HCT116 (cell line): ENCODE data around the gene RHEB. TPM values are rescaled to one million over a fixed set of nuclear protein-coding genes. Genes with fewer than 3 reads are reported as not detected.

Experiments used
- ATAC-seq: fragments of 200-7000 bp; cut with Tn5 transposase; 2 replicates; pipeline ENCODE4 v1.9.1; 2020; ENCODE audit warnings: mild to moderate bottlenecking, moderate library complexity
- BruUV-seq: library from RNA; stranded (reverse); fragments of 400-500 nt; replicated peaks from 2 replicates; lab custom pipeline; 2021; lab: Mats Ljungman, UMichigan
- CTCF ChIA-PET: fragments of 300-600 bp; sonication (Branson Sonifier 250); formaldehyde crosslinking; loops from one replicate; lab custom pipeline; 2021; ENCODE audit warnings: antibody characterized with exemption; lab: Charles Lee
- POLR2A ChIA-PET: fragments of 300-600, 350-600 bp; sonication (Branson Sonifier 250); formaldehyde crosslinking; loops from one replicate; lab custom pipeline; 2021; ENCODE audit warnings: antibody characterized with exemption; lab: Charles Lee
- RAD21 ChIA-PET, 2 experiments: fragments of 300-600 bp; sonication (Branson Sonifier 250); formaldehyde crosslinking; loops; one replicate each; lab custom pipeline; 2023; ENCODE audit warnings: low total read pairs in 2 of 2; ENCODE audit not compliant: uncharacterized antibody in 2 of 2, unreplicated experiment in 2 of 2, low non-redundant PET in 1 of 2; lab: Charles Lee
- DNase-seq: peaks from one replicate; pipeline ENCODE4 v3.0.0-alpha.2; 2010; ENCODE audit warnings: low read depth, low spot score
- H2AFZ ChIP-seq: fragments of 200-600 bp; shearing (Covaris generic), sonication (generic); 2 replicates; pipeline ENCODE4 v1.6.1; 2017; ENCODE audit warnings: low read depth, mixed run types, mixed read lengths, antibody characterized with exemption, low read length; ENCODE audit not compliant: poor library complexity, severe bottlenecking
- H3K27ac ChIP-seq: 2 replicates; pipeline ENCODE4 v1.5.1; 2012; ENCODE audit warnings: low read depth, low read length
- H3K27me3 ChIP-seq: fragments of 200-600 bp; sonication (generic); 2 replicates; pipeline ENCODE4 v1.6.1; 2016; ENCODE audit warnings: mixed run types, low read length, mixed read lengths; ENCODE audit not compliant: insufficient read depth
- H3K36me3 ChIP-seq, 2 experiments: fragments of 200-500 bp in 1 of 2; fragments of 200-600 bp in 1 of 2; sonication (Bioruptor generic) in 1 of 2; sonication (generic) in 1 of 2; 2 replicates each; pipeline versions ENCODE4 v1.5.1 to v1.6.1; 2014 to 2016; ENCODE audit warnings: low read length in 2 of 2, inconsistent platforms in 1 of 2, mixed read lengths in 1 of 2, mixed run types in 1 of 2; ENCODE audit not compliant: insufficient read depth in 2 of 2, control insufficient read depth in 1 of 2
- H3K4me1 ChIP-seq, 2 experiments: fragments of 200-600 bp in 1 of 2; sonication (generic) in 1 of 2; 2 replicates each; pipeline versions ENCODE4 v1.5.1 to v1.6.1; 2012 to 2017; ENCODE audit warnings: low read length in 2 of 2, inconsistent platforms in 1 of 2, mild to moderate bottlenecking in 1 of 2, mixed read lengths in 1 of 2, mixed run types in 1 of 2, moderate library complexity in 1 of 2; ENCODE audit not compliant: insufficient read depth in 2 of 2, control insufficient read depth in 1 of 2
- H3K4me2 ChIP-seq: fragments of 200-600 bp; sonication (generic); 2 replicates; pipeline ENCODE4 v1.6.1; 2017; ENCODE audit warnings: mixed run types, low read length, mixed read lengths
- H3K4me3 ChIP-seq, 2 experiments: fragments of 200-600 bp in 1 of 2; sonication (generic) in 1 of 2; replicated peaks in 1 of 2; 2 replicates each; pipeline ENCODE4 v1.5.1; 2011 to 2016; ENCODE audit warnings: low read length in 2 of 2, control low read depth in 1 of 2, low read depth in 1 of 2, mild to moderate bottlenecking in 1 of 2, mixed read lengths in 1 of 2, mixed run types in 1 of 2
- H3K79me2 ChIP-seq: fragments of 200-600 bp; sonication (generic); 2 replicates; pipeline ENCODE4 v1.6.1; 2017; ENCODE audit warnings: mild to moderate bottlenecking, mixed run types, low read length, moderate library complexity, mixed read lengths; ENCODE audit not compliant: insufficient read depth
- H3K9ac ChIP-seq: fragments of 200-600 bp; sonication (generic); 2 replicates; pipeline ENCODE4 v1.6.1; 2016; ENCODE audit warnings: low read length, mixed read lengths
- H3K9me2 ChIP-seq: fragments of 200-600 bp; sonication (generic), shearing (Covaris generic); 2 replicates; pipeline ENCODE4 v1.6.1; 2017; ENCODE audit warnings: mixed run types, mild to moderate bottlenecking, moderate library complexity; ENCODE audit not compliant: insufficient read depth
- H3K9me3 ChIP-seq, 2 experiments: fragments of 200-500 bp in 1 of 2; fragments of 200-600 bp in 1 of 2; sonication (Bioruptor generic) in 1 of 2; sonication (generic) in 1 of 2; 2 replicates each; pipeline ENCODE4 v1.6.1; 2014 to 2017; ENCODE audit warnings: low read length in 2 of 2, mixed read lengths in 2 of 2, inconsistent platforms in 1 of 2, low read depth in 1 of 2, mild to moderate bottlenecking in 1 of 2, mixed run types in 1 of 2, moderate library complexity in 1 of 2; ENCODE audit not compliant: control insufficient read depth in 1 of 2, insufficient read depth in 1 of 2
- H4K20me1 ChIP-seq: fragments of 200-600 bp; sonication (generic), shearing (Covaris generic); 2 replicates; pipeline ENCODE4 v1.6.1; 2017; ENCODE audit warnings: mixed run types, mild to moderate bottlenecking, moderate library complexity; ENCODE audit not compliant: insufficient read depth
- CBX3 ChIP-seq: IDR thresholded peaks from 2 replicates; pipeline ENCODE4 v1.6.1; 2012; ENCODE audit warnings: low read depth
- CEBPB ChIP-seq: IDR thresholded peaks from 2 replicates; pipeline ENCODE4 v1.6.1; 2012; ENCODE audit warnings: low read depth
- EZH2 ChIP-seq: fragments of 200-600 bp; sonication (generic); IDR thresholded peaks from 2 replicates; pipeline ENCODE4 v1.6.1; 2017; ENCODE audit warnings: antibody characterized with exemption, mixed run types
- EZH2phosphoT487 ChIP-seq: fragments of 200-600 bp; IDR thresholded peaks from 2 replicates; pipeline ENCODE4 v1.6.1; 2018; ENCODE audit warnings: antibody characterized with exemption, borderline replicate concordance
- FOSL1 ChIP-seq: IDR thresholded peaks from 2 replicates; pipeline ENCODE4 v1.6.1; 2012; ENCODE audit warnings: low read depth
- JUND ChIP-seq: IDR thresholded peaks from 2 replicates; pipeline ENCODE4 v1.6.1; 2012
- POLR2AphosphoS5 ChIP-seq: IDR thresholded peaks from 2 replicates; pipeline ENCODE4 v1.6.1; 2011; ENCODE audit warnings: mild to moderate bottlenecking, low read depth, low read length, moderate library complexity
- SIN3A ChIP-seq: IDR thresholded peaks from 2 replicates; pipeline ENCODE4 v1.6.1; 2012; ENCODE audit warnings: low read depth
- SP1 ChIP-seq: IDR thresholded peaks from 2 replicates; pipeline ENCODE4 v1.6.1; 2012; ENCODE audit warnings: low read depth
- SRF ChIP-seq: IDR thresholded peaks from 2 replicates; pipeline ENCODE4 v1.6.1; 2012; ENCODE audit warnings: low read depth
- TCF7L2 ChIP-seq: IDR thresholded peaks from 2 replicates; pipeline ENCODE4 v1.7.0; 2011; ENCODE audit warnings: borderline replicate concordance, inconsistent platforms; ENCODE audit not compliant: insufficient read depth, insufficient read length; ENCODE audit errors: extremely low read depth
- YY1 ChIP-seq: IDR thresholded peaks from 2 replicates; pipeline ENCODE4 v1.6.1; 2011; ENCODE audit warnings: low read length, low read depth, moderate library complexity, mild to moderate bottlenecking; ENCODE audit not compliant: insufficient replicate concordance; ENCODE audit errors: extremely low read depth
- ZNF274 ChIP-seq: fragments of 200-500 bp; sonication (Bioruptor generic); IDR thresholded peaks from 2 replicates; pipeline ENCODE4 v1.6.1; 2014; ENCODE audit warnings: mild to moderate bottlenecking, low read depth, low read length, inconsistent platforms
- intact Hi-C: fragments of 100-400 bp; cut with micrococcal nuclease; formaldehyde crosslinking; loops from 2 replicates; pipeline ENCODE4 v1.10.0; 2022
- total RNA-seq: library from RNA; stranded (reverse); gene quantifications from one replicate; pipeline ENCODE4 v1.2.1, GENCODE V29; 2021; ENCODE audit not compliant: unreplicated experiment
- TF ChIP-seq, protein P1 (sequence below): IDR thresholded peaks from 2 replicates; pipeline ENCODE4 v1.6.1; 2012
- TF ChIP-seq, protein P2 (sequence below): IDR thresholded peaks from 2 replicates; pipeline ENCODE4 v1.6.1; 2012
- TF ChIP-seq, protein P3 (sequence below), 3 experiments: fragments of 200-600 bp in 1 of 3; sonication (generic) in 1 of 3; IDR thresholded peaks in 2 of 3; conservative IDR thresholded peaks in 1 of 3; 2 replicates each; pipeline ENCODE4 v1.5.1; 2012 to 2017; ENCODE audit warnings: low read depth in 2 of 3, low read length in 2 of 3, antibody characterized with exemption in 1 of 3, borderline replicate concordance in 1 of 3, control low read depth in 1 of 3, mild to moderate bottlenecking in 1 of 3, mixed read lengths in 1 of 3, mixed run types in 1 of 3, moderate library complexity in 1 of 3; ENCODE audit not compliant: insufficient read depth in 1 of 3
- TF ChIP-seq, protein P4 (sequence below): IDR thresholded peaks from 2 replicates; pipeline ENCODE4 v1.6.1; 2012; ENCODE audit warnings: low read depth
- TF ChIP-seq, protein P5 (sequence below): IDR thresholded peaks from 2 replicates; pipeline ENCODE4 v1.6.1; 2011; ENCODE audit warnings: mild to moderate bottlenecking, low read length, moderate library complexity; ENCODE audit not compliant: insufficient replicate concordance; ENCODE audit errors: extremely low read depth

Gene RHEB
- total RNA-seq, 1 experiment from 2014 or later: 114 TPM

DNA sequence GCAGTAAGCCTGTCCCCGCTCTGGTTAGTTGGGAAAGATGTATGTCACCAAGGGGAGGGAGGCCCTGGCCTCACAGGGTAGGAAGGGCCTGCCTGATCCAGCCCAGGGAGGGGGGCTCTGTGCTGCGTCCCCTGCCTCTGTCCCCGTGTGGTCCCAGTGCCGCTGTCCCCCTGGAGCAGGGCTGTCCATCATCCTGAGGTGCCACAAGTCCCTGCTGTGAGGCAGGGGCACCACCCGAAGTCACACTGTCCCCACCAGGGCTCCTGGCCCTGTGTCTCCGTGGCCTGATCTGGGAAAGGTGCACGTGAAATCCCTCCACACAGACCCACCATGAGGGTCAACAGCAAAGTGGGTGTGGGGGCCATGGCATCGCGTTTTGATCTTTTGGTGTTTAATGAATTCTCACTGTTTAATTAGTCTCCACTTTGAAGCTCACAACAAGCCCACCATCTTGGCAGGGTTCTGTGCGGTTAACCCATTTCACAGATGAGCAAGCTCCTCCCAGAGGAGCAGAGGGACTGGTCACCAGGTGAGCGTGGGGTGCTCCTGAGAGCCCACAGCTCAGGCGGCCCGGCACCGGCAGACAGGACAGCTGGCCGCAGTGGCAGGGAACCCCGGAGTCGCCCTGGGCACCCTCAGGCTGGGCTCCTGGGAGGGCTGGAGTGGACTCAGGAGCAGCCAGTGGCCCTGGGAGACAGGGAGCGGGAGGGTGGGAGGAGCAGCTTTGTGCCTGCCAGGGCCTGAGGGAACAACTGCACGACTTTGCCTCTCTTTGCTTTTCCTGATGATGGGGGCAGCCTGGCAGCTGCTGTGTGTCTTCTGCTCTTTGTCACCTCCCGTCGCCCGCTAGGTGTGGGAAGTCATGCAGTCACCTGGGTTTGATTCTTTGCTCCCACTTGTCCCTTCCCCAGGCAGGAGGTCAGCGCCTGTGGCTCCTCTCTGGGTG lies 67.8 kb downstream of the RHEB start:
- intact Hi-C loops: no loop called here
- H3K4me3 ChIP-seq: no peak overlapping the region
- H3K4me1 ChIP-seq: peaks cover 10 to 18% of the 10 kb centered on the region in 2 experiments; a peak in 3 of 4 replicates
- no peaks in the 10 kb centered on the region for H3K9me3 ChIP-seq
- ATAC-seq: no peak
- H3K27ac ChIP-seq: no peak overlapping the region
- H2AFZ ChIP-seq: no peak overlapping the region
- H3K79me2 ChIP-seq: no peaks in the 10 kb centered on the region
- no peaks in the 10 kb centered on the region for H3K9me2 ChIP-seq
- DNase-seq: no peak
- no peak overlapping the region for H3K4me2 ChIP-seq
- H3K27me3 ChIP-seq: no peaks in the 10 kb centered on the region
- ChIA-PET RAD21 (no interaction called here), POLR2A (no interaction called here), CTCF (no interaction called here)
- no TSS peak for BruUV-seq
- H3K36me3 ChIP-seq: no peaks in the 10 kb centered on the region
- H4K20me1 ChIP-seq: no peaks in the 10 kb centered on the region
- no peak overlapping the region for H3K9ac ChIP-seq
- TF ChIP-seq TCF7L2 (no peak), POLR2AphosphoS5 (no peak), CBX3 (no peak), JUND (no peak), ZNF274 (no peak), SP1 (no peak), YY1 (no peak), EZH2phosphoT487 (no peak), CEBPB (no peak), SRF (no peak), EZH2 (no peak), FOSL1 (no peak), SIN3A (no peak)
- TF ChIP-seq, protein P1, sequence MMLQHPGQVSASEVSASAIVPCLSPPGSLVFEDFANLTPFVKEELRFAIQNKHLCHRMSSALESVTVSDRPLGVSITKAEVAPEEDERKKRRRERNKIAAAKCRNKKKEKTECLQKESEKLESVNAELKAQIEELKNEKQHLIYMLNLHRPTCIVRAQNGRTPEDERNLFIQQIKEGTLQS: no peak
- TF ChIP-seq, protein P2, sequence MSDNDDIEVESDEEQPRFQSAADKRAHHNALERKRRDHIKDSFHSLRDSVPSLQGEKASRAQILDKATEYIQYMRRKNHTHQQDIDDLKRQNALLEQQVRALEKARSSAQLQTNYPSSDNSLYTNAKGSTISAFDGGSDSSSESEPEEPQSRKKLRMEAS: no peak
- TF ChIP-seq, protein P3, sequence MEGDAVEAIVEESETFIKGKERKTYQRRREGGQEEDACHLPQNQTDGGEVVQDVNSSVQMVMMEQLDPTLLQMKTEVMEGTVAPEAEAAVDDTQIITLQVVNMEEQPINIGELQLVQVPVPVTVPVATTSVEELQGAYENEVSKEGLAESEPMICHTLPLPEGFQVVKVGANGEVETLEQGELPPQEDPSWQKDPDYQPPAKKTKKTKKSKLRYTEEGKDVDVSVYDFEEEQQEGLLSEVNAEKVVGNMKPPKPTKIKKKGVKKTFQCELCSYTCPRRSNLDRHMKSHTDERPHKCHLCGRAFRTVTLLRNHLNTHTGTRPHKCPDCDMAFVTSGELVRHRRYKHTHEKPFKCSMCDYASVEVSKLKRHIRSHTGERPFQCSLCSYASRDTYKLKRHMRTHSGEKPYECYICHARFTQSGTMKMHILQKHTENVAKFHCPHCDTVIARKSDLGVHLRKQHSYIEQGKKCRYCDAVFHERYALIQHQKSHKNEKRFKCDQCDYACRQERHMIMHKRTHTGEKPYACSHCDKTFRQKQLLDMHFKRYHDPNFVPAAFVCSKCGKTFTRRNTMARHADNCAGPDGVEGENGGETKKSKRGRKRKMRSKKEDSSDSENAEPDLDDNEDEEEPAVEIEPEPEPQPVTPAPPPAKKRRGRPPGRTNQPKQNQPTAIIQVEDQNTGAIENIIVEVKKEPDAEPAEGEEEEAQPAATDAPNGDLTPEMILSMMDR (IDR thresholded peaks at IDR 0.05 in 2 of 3, conservative IDR thresholded peaks at IDR 0.05 in 1 of 3; ENCODE audit: borderline replicate concordance in 1 of 3, insufficient read depth in 1 of 3, low read depth in 2 of 3, low read length in 2 of 3): no peak
- TF ChIP-seq, protein P4, sequence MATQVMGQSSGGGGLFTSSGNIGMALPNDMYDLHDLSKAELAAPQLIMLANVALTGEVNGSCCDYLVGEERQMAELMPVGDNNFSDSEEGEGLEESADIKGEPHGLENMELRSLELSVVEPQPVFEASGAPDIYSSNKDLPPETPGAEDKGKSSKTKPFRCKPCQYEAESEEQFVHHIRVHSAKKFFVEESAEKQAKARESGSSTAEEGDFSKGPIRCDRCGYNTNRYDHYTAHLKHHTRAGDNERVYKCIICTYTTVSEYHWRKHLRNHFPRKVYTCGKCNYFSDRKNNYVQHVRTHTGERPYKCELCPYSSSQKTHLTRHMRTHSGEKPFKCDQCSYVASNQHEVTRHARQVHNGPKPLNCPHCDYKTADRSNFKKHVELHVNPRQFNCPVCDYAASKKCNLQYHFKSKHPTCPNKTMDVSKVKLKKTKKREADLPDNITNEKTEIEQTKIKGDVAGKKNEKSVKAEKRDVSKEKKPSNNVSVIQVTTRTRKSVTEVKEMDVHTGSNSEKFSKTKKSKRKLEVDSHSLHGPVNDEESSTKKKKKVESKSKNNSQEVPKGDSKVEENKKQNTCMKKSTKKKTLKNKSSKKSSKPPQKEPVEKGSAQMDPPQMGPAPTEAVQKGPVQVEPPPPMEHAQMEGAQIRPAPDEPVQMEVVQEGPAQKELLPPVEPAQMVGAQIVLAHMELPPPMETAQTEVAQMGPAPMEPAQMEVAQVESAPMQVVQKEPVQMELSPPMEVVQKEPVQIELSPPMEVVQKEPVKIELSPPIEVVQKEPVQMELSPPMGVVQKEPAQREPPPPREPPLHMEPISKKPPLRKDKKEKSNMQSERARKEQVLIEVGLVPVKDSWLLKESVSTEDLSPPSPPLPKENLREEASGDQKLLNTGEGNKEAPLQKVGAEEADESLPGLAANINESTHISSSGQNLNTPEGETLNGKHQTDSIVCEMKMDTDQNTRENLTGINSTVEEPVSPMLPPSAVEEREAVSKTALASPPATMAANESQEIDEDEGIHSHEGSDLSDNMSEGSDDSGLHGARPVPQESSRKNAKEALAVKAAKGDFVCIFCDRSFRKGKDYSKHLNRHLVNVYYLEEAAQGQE: no peak
- TF ChIP-seq, protein P5, sequence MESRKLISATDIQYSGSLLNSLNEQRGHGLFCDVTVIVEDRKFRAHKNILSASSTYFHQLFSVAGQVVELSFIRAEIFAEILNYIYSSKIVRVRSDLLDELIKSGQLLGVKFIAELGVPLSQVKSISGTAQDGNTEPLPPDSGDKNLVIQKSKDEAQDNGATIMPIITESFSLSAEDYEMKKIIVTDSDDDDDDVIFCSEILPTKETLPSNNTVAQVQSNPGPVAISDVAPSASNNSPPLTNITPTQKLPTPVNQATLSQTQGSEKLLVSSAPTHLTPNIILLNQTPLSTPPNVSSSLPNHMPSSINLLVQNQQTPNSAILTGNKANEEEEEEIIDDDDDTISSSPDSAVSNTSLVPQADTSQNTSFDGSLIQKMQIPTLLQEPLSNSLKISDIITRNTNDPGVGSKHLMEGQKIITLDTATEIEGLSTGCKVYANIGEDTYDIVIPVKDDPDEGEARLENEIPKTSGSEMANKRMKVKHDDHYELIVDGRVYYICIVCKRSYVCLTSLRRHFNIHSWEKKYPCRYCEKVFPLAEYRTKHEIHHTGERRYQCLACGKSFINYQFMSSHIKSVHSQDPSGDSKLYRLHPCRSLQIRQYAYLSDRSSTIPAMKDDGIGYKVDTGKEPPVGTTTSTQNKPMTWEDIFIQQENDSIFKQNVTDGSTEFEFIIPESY: no peak
